Transverse colon (tissue), 4 donors: Measurements from ENCODE around the gene DYRK4. TPM values are rescaled to one million over a fixed set of nuclear protein-coding genes. Genes with fewer than 3 reads are reported as not detected.

Experiments
- DNase-seq: peaks from one replicate; pipeline ENCODE4 v3.0.0-alpha.2; 2019
- H3K27ac ChIP-seq, 4 donors: fragments of 200-600 bp; sonication (generic); 2 replicates each; pipeline ENCODE4 v1.5.1; 2016 to 2018; ENCODE audit warnings: inconsistent platforms in 4 of 4
- H3K27me3 ChIP-seq: fragments of 200-600 bp; sonication (generic); 2 replicates; pipeline ENCODE4 v1.5.1; 2017; ENCODE audit warnings: inconsistent platforms
- H3K36me3 ChIP-seq, 4 donors: fragments of 200-600 bp; sonication (generic); 2 replicates each; pipeline ENCODE4 v1.5.1; 2017 to 2019; ENCODE audit warnings: inconsistent platforms in 4 of 4
- H3K4me1 ChIP-seq, 4 donors: fragments of 200-600 bp; sonication (generic); 2 replicates each; pipeline ENCODE4 v1.5.1; 2017 to 2020; ENCODE audit warnings: inconsistent platforms in 4 of 4
- H3K4me3 ChIP-seq, 4 donors: fragments of 200-600 bp; sonication (generic); 1 replicate in 1 of 4; 2 replicates in 3 of 4; pipeline versions ENCODE4 v1.5.1 to v1.6.1; 2017 to 2019; ENCODE audit warnings: inconsistent platforms in 4 of 4
- H3K9me3 ChIP-seq, 2 donors: fragments of 200-600 bp; sonication (generic); 2 replicates each; pipeline ENCODE4 v1.5.1; 2017 to 2019; ENCODE audit warnings: inconsistent platforms in 2 of 2
- CTCF ChIP-seq, 5 experiments: fragments of 200-600 bp in 3 of 5; fragments of 450-650 bp in 2 of 5; sonication (generic) in 3 of 5; IDR thresholded peaks; 1 replicate in 2 of 5; 2 replicates in 3 of 5; pipeline ENCODE4 v1.5.1; 2016 to 2017; ENCODE audit warnings: antibody characterized with exemption in 5 of 5, inconsistent platforms in 3 of 5, mild to moderate bottlenecking in 2 of 5, moderate library complexity in 1 of 5
- EP300 ChIP-seq: sonication (generic); formaldehyde crosslinking; IDR thresholded peaks from one replicate; pipeline ENCODE4 v1.6.1; 2017; ENCODE audit warnings: antibody characterized with exemption, low read depth
- POLR2A ChIP-seq: fragments of 450-650 bp; IDR thresholded peaks from one replicate; pipeline ENCODE4 v1.6.1; 2016; ENCODE audit warnings: antibody characterized with exemption, mild to moderate bottlenecking, moderate library complexity
- POLR2AphosphoS5 ChIP-seq, 3 donors: sonication (generic); formaldehyde crosslinking; IDR thresholded peaks; one replicate each; pipeline ENCODE4 v1.6.1; 2016; ENCODE audit warnings: antibody characterized with exemption in 3 of 3
- whole genome bisulfite sequencing, 2 donors: methylation state at CpG; one replicate each; pipeline ENCODE4 v1.1.5; 2018; ENCODE audit warnings: low coverage in 1 of 2; 5-methylcytosine and 5-hydroxymethylcytosine counted together
- in situ Hi-C, 4 donors: fragments of 200-750 bp; cut with MboI; loops; one replicate each; pipeline versions ENCODE4 v1.15.0 to v1.15.1; 2017; ENCODE audit warnings: low sequenced_read_pairs in 3 of 4, low pct_ligation_motif_present in 1 of 4, low pct_unique_long_range_greater_than_20kb in 1 of 4
- intact Hi-C: fragments of 100-400 bp; cut with DNase I; formaldehyde crosslinking; loops from one replicate; pipeline ENCODE4 v1.15.1; 2023; ENCODE audit warnings: low total_unique reads
- total RNA-seq, 4 donors: library from RNA; depleted of rRNA; stranded (reverse); fragments of >200 nt; gene quantifications; one replicate each; pipeline ENCODE4 v1.1.0, GENCODE V29; 2016

The DYRK4 gene
- total RNA-seq, 4 donors from 2014 or later: 20.3 to 120 (median 22.4) TPM

GRCh38 chr12:4603421-4603820 is 41.4 kb downstream of the DYRK4 start:
- no peak for DNase-seq
- Histone ChIP-seq H3K9me3 (no peaks in the 10 kb centered on the region), H3K4me1 (peaks cover 0 to 18% (median 2%) of the 10 kb centered on the region in 4 donors), H3K27ac (no peak overlapping the region), H3K4me3 (no peak overlapping the region), H3K36me3 (no peaks in the 10 kb centered on the region), H3K27me3 (peaks cover 2% of the 10 kb centered on the region)
- 74 to 75% methylated on average over 7 of the region's 7 CpGs for WGBS, 2 donors
- TF ChIP-seq POLR2AphosphoS5 (IDR thresholded peaks at IDR 0.05): no peak
- intact Hi-C loops (no loop called here), in situ Hi-C loops (no loop called here)

DNA sequence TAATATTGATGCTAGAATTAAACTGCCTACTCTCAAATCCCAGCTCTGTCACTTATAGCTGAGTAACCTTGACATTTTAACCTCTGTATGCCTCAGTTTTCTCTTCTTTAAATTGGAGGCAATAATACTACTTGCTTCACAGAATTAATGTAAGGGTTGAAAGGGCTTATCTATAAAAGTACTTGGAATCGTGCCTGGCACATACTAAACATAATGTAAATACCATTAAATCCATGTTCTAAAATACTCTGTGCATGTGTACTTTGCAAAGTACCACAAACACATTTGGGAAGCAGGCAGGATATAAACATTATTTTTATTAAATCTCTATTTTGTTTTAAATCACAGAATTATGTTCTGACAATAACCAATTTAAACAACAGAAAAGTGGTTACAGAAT is 41.9 kb downstream of the DYRK4 start:
- in situ Hi-C loops (no loop called here), intact Hi-C loops (no loop called here)
- no peak for DNase-seq
- TF ChIP-seq POLR2A (no peak), CTCF (IDR thresholded peaks at IDR 0.05) (no peak), EP300 (no peak), POLR2AphosphoS5 (IDR thresholded peaks at IDR 0.05) (no peak)
- Histone ChIP-seq H3K4me3 (no peak overlapping the region), H3K27me3 (peaks cover 2% of the 10 kb centered on the region), H3K9me3 (no peaks in the 10 kb centered on the region), H3K36me3 (no peaks in the 10 kb centered on the region), H3K27ac (no peak overlapping the region), H3K4me1 (peaks cover 0 to 18% (median 2%) of the 10 kb centered on the region in 4 donors)
- WGBS, 2 donors: 8 to 17% methylated on average over 1 of the region's 1 CpG

DNA sequence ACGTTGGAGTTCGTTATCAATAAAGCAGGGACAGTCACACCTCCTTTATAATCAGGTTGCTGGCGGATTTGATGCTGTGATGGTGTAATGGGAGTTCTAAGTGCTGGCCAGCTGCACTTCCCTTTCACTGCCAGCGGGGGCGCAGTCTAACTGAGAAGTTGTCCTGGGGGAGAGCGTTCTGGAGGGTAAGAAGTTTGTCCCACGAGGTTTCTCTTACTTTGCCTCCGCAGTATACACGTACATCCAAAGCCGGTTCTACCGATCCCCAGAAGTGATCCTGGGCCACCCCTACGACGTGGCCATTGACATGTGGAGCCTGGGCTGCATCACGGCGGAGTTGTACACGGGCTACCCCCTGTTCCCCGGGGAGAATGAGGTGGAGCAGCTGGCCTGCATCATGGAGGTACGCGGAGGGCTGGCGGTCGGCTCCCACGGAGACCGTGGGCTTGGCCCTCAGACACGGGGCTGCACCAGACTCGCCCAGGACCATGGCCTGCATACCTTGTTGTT is 42.7 kb downstream of the DYRK4 start:
- H3K27me3 ChIP-seq: peaks cover 2% of the 10 kb centered on the region
- WGBS, 2 donors: 0 to 1% methylated on average over 2 to 25 of the region's 25 CpGs
- in situ Hi-C loops (no loop called here), intact Hi-C loops (no loop called here)
- H3K4me3 ChIP-seq: peak overlapping the region; percentile 33 to 74 (median 60)
- peaks cover 0 to 18% (median 2%) of the 10 kb centered on the region in 4 donors for H3K4me1 ChIP-seq
- no peaks in the 10 kb centered on the region for H3K9me3 ChIP-seq
- peak overlapping the region; percentile 57 to 81 (median 70) for H3K27ac ChIP-seq
- peak; percentile 23 for TF ChIP-seq POLR2A
- peak; percentile 95 to 99 (median 96) for TF ChIP-seq CTCF (IDR thresholded peaks at IDR 0.05)
- TF ChIP-seq EP300: no peak
- TF ChIP-seq POLR2AphosphoS5 (IDR thresholded peaks at IDR 0.05): peak in 2 of 3 donors; percentile 42 to 44
- peak; percentile 86 for DNase-seq
- no peaks in the 10 kb centered on the region for H3K36me3 ChIP-seq

DNA sequence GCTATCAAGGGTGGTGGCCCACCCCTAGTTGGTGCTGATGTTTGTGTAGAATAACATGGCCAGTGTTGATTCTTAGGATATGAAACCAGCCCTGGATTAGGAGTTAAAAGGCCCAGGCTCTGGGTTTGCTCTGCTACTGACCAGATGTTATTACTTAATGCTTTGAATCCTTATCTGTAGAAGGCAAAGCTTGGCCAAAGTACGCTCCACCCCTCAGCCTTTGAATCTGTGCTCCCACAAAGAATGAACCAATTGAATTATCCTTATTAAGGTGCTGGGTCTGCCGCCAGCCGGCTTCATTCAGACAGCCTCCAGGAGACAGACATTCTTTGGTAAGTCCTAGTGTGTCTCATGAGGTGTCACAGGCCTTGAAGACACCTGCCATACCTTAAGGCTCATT is 45.0 kb downstream of the DYRK4 start:
- H3K4me1 ChIP-seq: peaks cover 0 to 18% (median 2%) of the 10 kb centered on the region in 4 donors
- H3K27ac ChIP-seq: no peak overlapping the region
- intact Hi-C loops: no loop called here
- in situ Hi-C loops: no loop called here
- WGBS, 2 donors: 67% methylated on average over 3 of the region's 3 CpGs; no CpG with 5 or more reads in 1 of the 2 donors
- no peak overlapping the region for H3K4me3 ChIP-seq
- peaks cover 2% of the 10 kb centered on the region for H3K27me3 ChIP-seq
- no peak for TF ChIP-seq EP300
- no peak for TF ChIP-seq CTCF (IDR thresholded peaks at IDR 0.05)
- TF ChIP-seq POLR2AphosphoS5 (IDR thresholded peaks at IDR 0.05): no peak
- TF ChIP-seq POLR2A: no peak
- H3K36me3 ChIP-seq: peaks cover 0 to 14% (median 6%) of the 10 kb centered on the region in 4 donors
- H3K9me3 ChIP-seq: no peaks in the 10 kb centered on the region
- no peak for DNase-seq

DNA sequence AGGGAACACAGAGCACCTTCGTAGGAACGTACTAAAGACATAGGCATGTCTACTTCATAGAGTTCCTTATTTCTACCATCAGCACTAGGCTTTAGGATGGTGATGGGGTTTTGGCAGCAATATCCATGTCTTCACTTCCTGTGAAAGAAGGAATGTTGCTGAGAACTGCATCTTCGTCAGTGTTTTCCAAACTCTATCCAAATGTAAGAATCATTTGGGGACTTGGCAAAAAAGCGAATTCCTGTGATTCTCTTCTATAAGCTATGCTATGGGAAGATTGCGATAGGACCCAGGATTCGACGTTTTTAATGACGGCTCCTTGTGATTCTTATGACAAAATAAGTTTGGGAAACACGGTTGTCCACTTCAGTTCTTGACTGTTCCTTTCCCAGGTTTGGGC is 47.1 kb downstream of the DYRK4 start:
- in situ Hi-C loops: no loop called here

More for the DNA sequence above, 47.1 kb downstream of the DYRK4 start:
- intact Hi-C loops: no loop called here
- 92 to 95% methylated on average over 4 to 9 of the region's 9 CpGs for WGBS, 2 donors
- no peak overlapping the region for H3K4me3 ChIP-seq
- no peak overlapping the region for H3K27ac ChIP-seq
- no peak for DNase-seq
- H3K4me1 ChIP-seq: peaks cover 0 to 18% (median 2%) of the 10 kb centered on the region in 4 donors
- H3K36me3 ChIP-seq: peaks cover 0 to 31% (median 15%) of the 10 kb centered on the region in 4 donors
- no peaks in the 10 kb centered on the region for H3K9me3 ChIP-seq
- no peaks in the 10 kb centered on the region for H3K27me3 ChIP-seq
- TF ChIP-seq EP300: no peak
- TF ChIP-seq POLR2A: no peak
- TF ChIP-seq POLR2AphosphoS5 (IDR thresholded peaks at IDR 0.05): no peak
- TF ChIP-seq CTCF (IDR thresholded peaks at IDR 0.05): no peak
